NCI-H526 treated with DMSO at 0.1 percent for 48 hours (cell line): ENCODE results near the gene PRAMEF1.
"Not testable (repeated sequence)": the region's sequence is repeated elsewhere in the genome, so short reads cannot be mapped to it uniquely, and the experiment has no call there.

Source experiments
- DNase-seq: peaks from one replicate; lab custom pipeline; 2025; lab: John Stamatoyannopoulos, UW

Gene PRAMEF1

GRCh38 chr1:12775443-12775842 is 15.8 kb upstream of the PRAMEF1 start:
- DNase-seq, result no peak

GRCh38 chr1:12776801-12777557 is 14.2 kb upstream of the PRAMEF1 start:
- DNase-seq, result no peak

DNA sequence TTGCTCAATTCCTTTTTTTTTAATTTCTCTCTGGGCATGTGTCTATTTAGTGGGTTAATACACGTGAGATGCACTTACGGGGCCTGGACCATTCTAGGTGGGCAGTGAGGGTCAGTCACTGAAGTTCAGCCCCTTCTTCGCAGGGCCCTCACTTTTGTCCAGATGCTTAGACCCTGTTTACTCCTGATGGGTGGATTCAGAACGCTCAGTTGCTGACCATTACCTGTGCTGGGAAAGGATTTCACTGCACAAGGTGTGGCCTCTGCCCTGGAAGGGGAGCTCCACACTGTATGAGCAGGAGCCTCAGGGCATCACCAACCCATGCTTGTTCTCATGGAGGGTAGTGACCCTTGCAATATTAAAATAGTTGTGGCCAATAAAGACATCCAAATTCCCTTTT is 13.1 kb upstream of the PRAMEF1 start:
- no peak for DNase-seq

- DNase-seq, result no peak
Observed at GRCh38 chr1:12778907-12779306, 12.3 kb upstream of the PRAMEF1 start.

DNA sequence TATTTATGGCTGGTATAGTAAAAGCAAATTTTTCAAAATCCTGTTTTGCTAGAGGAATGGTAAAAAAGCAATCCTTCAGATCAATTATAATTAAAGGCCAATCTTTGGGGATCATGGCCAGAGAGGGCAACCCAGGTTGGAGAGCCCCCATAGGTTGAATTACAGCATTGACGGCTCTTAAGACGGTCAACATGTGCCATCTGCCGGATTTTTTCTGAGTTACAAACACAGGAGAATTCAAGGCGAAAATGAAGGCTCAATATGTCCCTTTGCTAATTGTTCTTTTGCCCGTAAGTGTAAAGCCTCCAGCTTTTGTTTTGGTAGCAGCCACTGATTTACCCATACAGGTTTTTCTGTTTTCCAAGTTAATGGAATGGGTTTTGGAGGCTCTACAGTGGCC is 9.7 kb upstream of the PRAMEF1 start:
- DNase-seq, result not testable (repeated sequence)

- not testable (repeated sequence) for DNase-seq
Observed at GRCh38 chr1:12783783-12784182, 7.4 kb upstream of the PRAMEF1 start.

- not testable (repeated sequence) for DNase-seq
Observed at GRCh38 chr1:12784729-12785128, 6.5 kb upstream of the PRAMEF1 start.

DNA sequence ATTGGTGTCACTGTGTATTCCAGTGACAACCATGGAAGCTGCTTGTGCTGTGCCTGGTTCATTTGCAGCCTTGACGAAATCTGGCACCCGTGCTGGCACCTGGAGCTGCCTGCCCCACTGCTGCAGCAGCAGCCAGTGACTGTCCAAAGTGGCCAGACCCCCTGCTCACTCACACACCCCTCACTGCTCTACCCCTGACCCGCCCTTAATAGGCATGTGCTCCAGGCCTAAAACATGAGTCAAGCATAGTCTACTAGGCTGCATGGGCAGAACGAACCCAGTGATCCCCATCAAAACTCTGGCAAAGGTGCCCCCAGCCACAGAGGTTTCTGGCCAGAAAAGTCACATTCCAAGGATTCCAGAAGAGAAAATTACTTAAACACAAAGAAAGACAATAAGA is 7.7 kb downstream of the PRAMEF1 start:
- DNase-seq, result no peak

DNA sequence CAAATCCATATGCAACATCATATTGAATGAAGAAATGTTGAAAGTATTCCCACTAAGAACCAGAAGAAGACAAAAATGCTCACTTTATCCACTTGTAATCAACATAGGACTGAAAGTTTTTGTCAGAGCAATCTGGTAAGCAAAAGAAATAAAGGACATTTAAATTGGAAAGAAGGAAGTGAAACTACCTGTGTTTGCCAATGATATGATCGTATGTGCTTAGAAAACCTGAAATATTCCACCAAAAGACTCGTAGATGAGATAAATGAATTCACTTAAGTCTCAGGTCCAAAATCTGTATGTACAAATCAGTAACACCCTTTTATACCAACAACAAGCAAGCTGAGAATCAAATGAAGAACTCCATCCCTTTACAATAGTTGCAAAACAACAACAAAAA is 8.5 kb downstream of the PRAMEF1 start:
- no peak for DNase-seq

DNA sequence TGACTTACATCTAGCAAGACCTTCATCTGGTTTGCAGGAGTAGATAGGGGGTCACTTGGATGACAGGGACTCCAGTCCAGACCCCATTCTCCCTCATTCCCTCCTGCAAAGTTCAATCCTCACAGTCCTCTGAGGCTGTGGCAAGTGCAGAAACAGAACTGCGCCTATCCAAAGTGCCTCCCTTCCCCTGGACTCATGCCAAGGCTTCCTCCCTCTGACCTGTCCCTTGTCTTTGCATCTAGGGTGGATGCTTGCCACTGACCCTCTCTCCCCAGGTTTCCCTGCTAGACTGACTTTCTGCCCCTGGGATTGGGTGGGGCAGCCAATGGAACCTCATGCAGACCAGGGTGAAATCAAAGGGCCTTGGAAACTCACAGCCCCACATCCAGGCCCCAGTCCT is 18.7 kb downstream of the PRAMEF1 start:
- no peak for DNase-seq

- DNase-seq, result no peak
Observed at GRCh38 chr1:12810691-12811408, 19.7 kb downstream of the PRAMEF1 start.

GRCh38 chr1:12811409-12811784 is 20.2 kb downstream of the PRAMEF1 start:
- no peak for DNase-seq

GRCh38 chr1:12819061-12819460 is 27.9 kb downstream of the PRAMEF1 start:
- not testable (repeated sequence) for DNase-seq

GRCh38 chr1:12831310-12831709 is 40.1 kb downstream of the PRAMEF1 start, which contains the start of gene PRAMEF11:
PRAMEF11 (minus strand) TSS chr1:12831410; CDS start chr1:12828789, 2,621 bp downstream.
- not testable (repeated sequence) for DNase-seq

- DNase-seq, result not testable (repeated sequence)
Observed at GRCh38 chr1:12833251-12833650, 42.1 kb downstream of the PRAMEF1 start.
